AG10803 (cell line): ENCODE data around the gene LRRN3.

Experiments
- DNase-seq: peaks from one replicate; pipeline ENCODE4 v3.0.0; 2010; ENCODE audit warnings: low read depth
- H3K4me3 ChIP-seq: 2 replicates; pipeline ENCODE4 v1.5.1; 2011; ENCODE audit warnings: mild to moderate bottlenecking, low read length, control low read depth
- CTCF ChIP-seq: conservative IDR thresholded peaks from 2 replicates; pipeline ENCODE4 v1.5.1; 2011; ENCODE audit warnings: mild to moderate bottlenecking, low read length, control low read depth, inconsistent platforms

LRRN3 gene

DNA sequence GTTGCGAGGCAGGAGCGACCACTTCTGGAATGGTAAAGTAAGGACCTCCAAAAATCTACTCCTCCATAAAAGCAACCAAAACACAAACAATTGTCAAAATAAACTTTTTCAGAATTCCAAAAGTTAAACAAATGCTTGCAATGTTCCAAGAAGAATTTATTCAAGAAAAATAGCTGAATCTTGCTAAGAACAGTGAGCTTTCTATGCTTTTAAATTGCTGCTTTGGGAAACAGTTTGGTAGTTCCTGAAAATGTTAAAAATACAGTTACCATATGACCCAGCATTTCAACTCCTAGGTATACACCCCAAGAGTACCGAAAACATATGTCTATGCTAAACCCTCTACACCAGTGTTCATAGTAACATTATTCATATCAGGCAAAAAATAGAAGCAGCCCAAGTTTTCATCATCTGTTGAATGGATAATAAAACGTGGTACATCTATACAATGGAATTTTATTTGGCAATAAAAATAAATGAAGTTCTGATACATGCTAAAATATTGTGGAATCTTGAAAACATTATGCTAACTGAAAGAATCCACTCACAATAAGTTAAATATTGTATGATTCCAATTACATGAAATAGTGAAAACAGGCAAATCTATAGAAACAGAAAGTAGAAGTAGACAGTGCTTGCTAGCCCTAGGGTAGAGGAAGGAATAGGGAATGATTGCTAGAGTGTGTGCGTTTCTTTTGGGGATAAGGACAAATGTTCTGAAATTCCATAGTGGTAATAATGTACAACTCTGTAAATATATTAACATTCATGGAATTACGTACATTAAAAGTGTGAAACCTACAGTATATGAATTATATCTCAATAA is 57.0 kb downstream of the LRRN3 start:
- H3K4me3 ChIP-seq, result no peak overlapping the region
- no peak for DNase-seq
- TF ChIP-seq CTCF, result no peak

- no peak for DNase-seq
- no peak for TF ChIP-seq CTCF
- H3K4me3 ChIP-seq, result no peak overlapping the region
Measured at GRCh38 chr7:111150709-111151108, 59.8 kb downstream of the LRRN3 start.

GRCh38 chr7:111159426-111159825 is 68.5 kb downstream of the LRRN3 start:
- peak; percentile 41 for DNase-seq
- no peak for TF ChIP-seq CTCF
- no peak overlapping the region for H3K4me3 ChIP-seq

- H3K4me3 ChIP-seq, result no peak overlapping the region
- no peak for TF ChIP-seq CTCF
- no peak for DNase-seq
Measured at GRCh38 chr7:111160297-111160696, 69.4 kb downstream of the LRRN3 start.

GRCh38 chr7:111162692-111163091 is 71.8 kb downstream of the LRRN3 start:
- DNase-seq, result no peak
- no peak overlapping the region for H3K4me3 ChIP-seq
- TF ChIP-seq CTCF, result no peak

DNA sequence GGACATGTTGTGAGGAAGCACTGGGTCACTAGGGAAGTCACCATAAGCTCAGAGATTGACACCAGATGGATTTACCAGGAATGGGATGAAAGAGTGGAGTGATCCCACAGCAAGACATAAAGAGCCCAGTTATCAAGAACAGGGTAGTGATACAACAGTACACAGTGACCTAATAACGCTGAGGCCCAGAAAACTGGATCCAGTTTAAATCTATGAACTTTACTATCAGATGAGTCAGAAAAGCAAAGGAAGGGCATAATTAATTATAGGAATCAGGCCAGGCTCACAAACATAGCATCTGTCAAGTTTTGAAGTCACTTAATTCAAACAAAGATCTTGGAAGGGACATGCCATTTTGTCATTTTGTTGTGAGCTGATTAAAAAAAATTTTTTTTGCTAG is 73.5 kb downstream of the LRRN3 start:
- no peak for DNase-seq
- H3K4me3 ChIP-seq, result no peak overlapping the region
- no peak for TF ChIP-seq CTCF

GRCh38 chr7:111168182-111168581 is 77.3 kb downstream of the LRRN3 start:
- H3K4me3 ChIP-seq, result no peak overlapping the region
- peak; percentile 20 for DNase-seq
- TF ChIP-seq CTCF, result no peak
